Posterior vena cava (tissue), 2 donors: ENCODE measurements around the gene SMAP1. TPM values are rescaled to one million over a fixed set of nuclear protein-coding genes. Genes with fewer than 3 reads are reported as not detected.

Experiments
- total RNA-seq, 2 donors: library from RNA; stranded (reverse); fragmentation: NEBNext Ultra II Directional; extraction: Animal tissue kit (Norgen Biotek cat#: 25700); gene quantifications; one replicate each; pipeline ENCODE4 v1.2.1, GENCODE V29; 2021
- donor health status: DM: yes; HTN: yes; CAD: no.
- donor health status: DM: yes; HTN: yes; CAD: no.

Gene SMAP1
- total RNA-seq, 2 donors from 2014 or later = 22.5 to 26.1 TPM

Other genes with a start within 250 kb of the SMAP1 start
- 10 to 100 TPM in 1 of 2 donors, 1 to 10 TPM in 1; 8.9 to 10.1 TPM for gene SDHAF4, start 101.0 kb upstream of the SMAP1 start, total RNA-seq